SH-SY5Y (cell line): ENCODE data around the gene ZNF74.

Source experiments
- GATA2 ChIP-seq: IDR thresholded peaks from 2 replicates; pipeline ENCODE4 v1.6.1; 2011; ENCODE audit warnings: mild to moderate bottlenecking, low read depth, low read length
- GATA3 ChIP-seq: IDR thresholded peaks from 2 replicates; pipeline ENCODE4 v1.6.1; 2011; ENCODE audit warnings: low read depth, mild to moderate bottlenecking, low read length, moderate library complexity

DNA sequence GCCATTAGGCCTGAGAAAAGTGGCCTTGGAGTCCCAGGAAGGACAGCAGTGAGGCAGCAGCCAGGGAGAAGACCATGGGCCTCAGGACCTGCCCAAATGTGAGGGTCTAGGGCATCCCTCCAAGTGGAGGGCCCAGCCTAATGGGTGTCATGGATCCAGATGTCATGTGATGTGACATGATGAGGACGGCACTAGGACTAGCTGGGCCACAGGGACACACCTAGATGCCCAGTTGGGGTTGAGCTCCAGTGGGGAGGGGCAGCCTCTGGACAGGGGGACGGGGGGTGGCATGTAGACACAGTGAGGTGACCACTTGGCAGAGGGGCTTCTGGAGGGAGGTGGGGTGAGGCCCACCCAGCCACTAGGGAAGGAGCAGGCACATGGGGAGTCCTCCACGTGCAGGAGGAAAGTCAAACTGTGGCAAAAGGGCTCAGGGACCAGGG lies 38.3 kb downstream of the ZNF74 start:
- no peak for TF ChIP-seq GATA2
- no peak for TF ChIP-seq GATA3
